ENCODE data around the gene UBAC1. TPM values are rescaled to one million over a fixed set of nuclear protein-coding genes. Genes with fewer than 3 reads are reported as not detected.

Gene UBAC1
- total and polyA plus RNA-seq, 10 of the 15 experiments (the other 5 are each of a cell fraction or from before 2014, with no cell fraction given), result 16.7 to 54.6 (median 38.5) TPM

DNA sequence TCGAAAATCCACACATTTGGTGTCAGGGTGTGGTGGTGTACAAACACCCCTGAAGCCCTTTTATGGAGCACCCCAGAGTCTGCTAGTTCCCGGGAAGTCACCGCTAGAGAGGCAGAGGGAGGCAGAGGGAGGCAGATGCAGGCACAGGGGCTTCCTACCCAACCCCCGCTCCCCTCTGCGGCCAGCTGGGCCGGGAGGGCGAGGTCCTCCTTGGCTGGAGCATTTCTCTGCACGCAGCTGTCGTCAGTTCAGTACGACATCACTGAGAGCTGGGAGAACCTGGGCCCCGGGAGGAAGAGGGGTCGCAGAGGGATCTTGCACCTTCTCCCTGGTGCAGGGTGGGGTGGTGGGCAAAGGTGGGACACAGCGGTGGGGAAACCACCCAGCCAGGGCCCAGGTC lies 15.8 kb upstream of the UBAC1 start:
- no TSS peak for BruUV-seq (replicated peaks)

DNA sequence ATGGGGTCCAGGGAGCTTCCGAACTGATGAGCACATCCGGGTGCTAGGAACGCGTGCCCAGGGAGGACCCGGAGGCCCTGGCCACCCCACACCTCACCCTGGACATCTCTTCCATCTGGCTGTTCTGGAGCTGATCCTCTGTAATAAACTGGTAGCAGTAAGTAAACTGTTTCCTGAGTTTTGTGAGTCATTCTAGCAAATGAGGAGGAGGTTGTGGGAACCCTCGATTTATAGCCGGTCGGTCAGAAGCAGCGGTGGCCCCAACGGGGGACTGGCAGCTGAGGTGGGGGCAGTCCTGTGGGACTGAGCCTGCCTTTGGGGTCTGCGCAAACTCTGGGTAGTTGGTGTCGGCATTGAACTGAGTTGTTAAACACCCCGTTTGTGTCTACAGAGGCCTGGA lies 15.4 kb upstream of the UBAC1 start:
- Histone ChIP-seq H2AFZ (ENCODE audit: control insufficient read depth, low read depth, low read length) (no peak overlapping the region), H3K27me3 (replicated peaks in 1 of 2; ENCODE audit: control insufficient read depth in 2 of 2, insufficient read depth in 2 of 2, low read length in 1 of 2) (no peaks in the 10 kb centered on the region; a peak in 1 of 4 replicates), H3K4me3 (no peak overlapping the region), H3K9ac (ENCODE audit: control insufficient read depth, insufficient read depth, low read length) (no peak overlapping the region), H3K9me3 (replicated peaks; ENCODE audit: control insufficient read depth, insufficient read depth, low read length) (no peaks in the 10 kb centered on the region), H3K36me3 (ENCODE audit: control insufficient read depth in 2 of 2, insufficient read depth in 2 of 2, low read length in 1 of 2) (no peaks in the 10 kb centered on the region), H3K79me2 (ENCODE audit: control insufficient read depth, insufficient read depth, low read length) (no peaks in the 10 kb centered on the region), H3K27ac (ENCODE audit: control insufficient read depth, insufficient read depth) (no peak overlapping the region), H3K4me2 (ENCODE audit: control insufficient read depth, insufficient read depth) (no peak overlapping the region), H4K20me1 (ENCODE audit: control insufficient read depth, insufficient read depth) (no peaks in the 10 kb centered on the region), H3K4me1 (ENCODE audit: control insufficient read depth, insufficient read depth, low read length) (no peaks in the 10 kb centered on the region)
- WGBS (ENCODE audit: insufficient coverage, insufficient replicate concordance, low lambda C conversion rate, missing lambda C conversion rate), result 49% methylated on average over 13 of the region's 13 CpGs
- no TSS peak for BruUV-seq (replicated peaks)
- DNase-seq (ENCODE audit: low read depth, low spot score) (no peak), FAIRE-seq (no peak), ATAC-seq (no peak)
- in situ Hi-C loops (cut with MboI) (no loop called here), intact Hi-C loops (cut with micrococcal nuclease; ENCODE audit: unreplicated experiment) (no loop called here)
- RAD21 ChIA-PET (ENCODE audit: unreplicated experiment), result no interaction called here
- CTCF ChIA-PET, result no interaction called here
- POLR2A ChIA-PET, result no interaction called here
- SMC1A ChIA-PET (ENCODE audit: uncharacterized antibody, unreplicated experiment), result no interaction called here
- TF ChIP-seq, protein P1, sequence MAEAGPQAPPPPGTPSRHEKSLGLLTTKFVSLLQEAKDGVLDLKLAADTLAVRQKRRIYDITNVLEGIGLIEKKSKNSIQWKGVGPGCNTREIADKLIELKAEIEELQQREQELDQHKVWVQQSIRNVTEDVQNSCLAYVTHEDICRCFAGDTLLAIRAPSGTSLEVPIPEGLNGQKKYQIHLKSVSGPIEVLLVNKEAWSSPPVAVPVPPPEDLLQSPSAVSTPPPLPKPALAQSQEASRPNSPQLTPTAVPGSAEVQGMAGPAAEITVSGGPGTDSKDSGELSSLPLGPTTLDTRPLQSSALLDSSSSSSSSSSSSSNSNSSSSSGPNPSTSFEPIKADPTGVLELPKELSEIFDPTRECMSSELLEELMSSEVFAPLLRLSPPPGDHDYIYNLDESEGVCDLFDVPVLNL (IDR thresholded peaks at IDR 0.05; ENCODE audit: low read depth, low read length), result no peak
- TF ChIP-seq, protein P2, sequence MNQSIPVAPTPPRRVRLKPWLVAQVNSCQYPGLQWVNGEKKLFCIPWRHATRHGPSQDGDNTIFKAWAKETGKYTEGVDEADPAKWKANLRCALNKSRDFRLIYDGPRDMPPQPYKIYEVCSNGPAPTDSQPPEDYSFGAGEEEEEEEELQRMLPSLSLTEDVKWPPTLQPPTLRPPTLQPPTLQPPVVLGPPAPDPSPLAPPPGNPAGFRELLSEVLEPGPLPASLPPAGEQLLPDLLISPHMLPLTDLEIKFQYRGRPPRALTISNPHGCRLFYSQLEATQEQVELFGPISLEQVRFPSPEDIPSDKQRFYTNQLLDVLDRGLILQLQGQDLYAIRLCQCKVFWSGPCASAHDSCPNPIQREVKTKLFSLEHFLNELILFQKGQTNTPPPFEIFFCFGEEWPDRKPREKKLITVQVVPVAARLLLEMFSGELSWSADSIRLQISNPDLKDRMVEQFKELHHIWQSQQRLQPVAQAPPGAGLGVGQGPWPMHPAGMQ (IDR thresholded peaks at IDR 0.05; ENCODE audit: borderline replicate concordance), result no peak
- TF ChIP-seq PAX5 (IDR thresholded peaks at IDR 0.05; ENCODE audit: borderline replicate concordance, low read depth, low read length), result no peak
- TF ChIP-seq RAD21 (IDR thresholded peaks at IDR 0.05; ENCODE audit: insufficient read depth, low read depth, low read length), result no peak
- no peak for TF ChIP-seq ASH2L (IDR thresholded peaks at IDR 0.05; ENCODE audit: borderline replicate concordance, low read depth)
- TF ChIP-seq EED (IDR thresholded peaks at IDR 0.05; ENCODE audit: low read depth), result no peak
- TF ChIP-seq HDGF (IDR thresholded peaks at IDR 0.05), result no peak
- TF ChIP-seq, protein P3, sequence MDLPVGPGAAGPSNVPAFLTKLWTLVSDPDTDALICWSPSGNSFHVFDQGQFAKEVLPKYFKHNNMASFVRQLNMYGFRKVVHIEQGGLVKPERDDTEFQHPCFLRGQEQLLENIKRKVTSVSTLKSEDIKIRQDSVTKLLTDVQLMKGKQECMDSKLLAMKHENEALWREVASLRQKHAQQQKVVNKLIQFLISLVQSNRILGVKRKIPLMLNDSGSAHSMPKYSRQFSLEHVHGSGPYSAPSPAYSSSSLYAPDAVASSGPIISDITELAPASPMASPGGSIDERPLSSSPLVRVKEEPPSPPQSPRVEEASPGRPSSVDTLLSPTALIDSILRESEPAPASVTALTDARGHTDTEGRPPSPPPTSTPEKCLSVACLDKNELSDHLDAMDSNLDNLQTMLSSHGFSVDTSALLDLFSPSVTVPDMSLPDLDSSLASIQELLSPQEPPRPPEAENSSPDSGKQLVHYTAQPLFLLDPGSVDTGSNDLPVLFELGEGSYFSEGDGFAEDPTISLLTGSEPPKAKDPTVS (IDR thresholded peaks at IDR 0.05; ENCODE audit: low read depth, low read length), result no peak
- no peak for TF ChIP-seq NBN (IDR thresholded peaks at IDR 0.05)
- TF ChIP-seq STAT3 (IDR thresholded peaks at IDR 0.05; ENCODE audit: low read depth, low read length), result no peak
- TF ChIP-seq, protein P4, sequence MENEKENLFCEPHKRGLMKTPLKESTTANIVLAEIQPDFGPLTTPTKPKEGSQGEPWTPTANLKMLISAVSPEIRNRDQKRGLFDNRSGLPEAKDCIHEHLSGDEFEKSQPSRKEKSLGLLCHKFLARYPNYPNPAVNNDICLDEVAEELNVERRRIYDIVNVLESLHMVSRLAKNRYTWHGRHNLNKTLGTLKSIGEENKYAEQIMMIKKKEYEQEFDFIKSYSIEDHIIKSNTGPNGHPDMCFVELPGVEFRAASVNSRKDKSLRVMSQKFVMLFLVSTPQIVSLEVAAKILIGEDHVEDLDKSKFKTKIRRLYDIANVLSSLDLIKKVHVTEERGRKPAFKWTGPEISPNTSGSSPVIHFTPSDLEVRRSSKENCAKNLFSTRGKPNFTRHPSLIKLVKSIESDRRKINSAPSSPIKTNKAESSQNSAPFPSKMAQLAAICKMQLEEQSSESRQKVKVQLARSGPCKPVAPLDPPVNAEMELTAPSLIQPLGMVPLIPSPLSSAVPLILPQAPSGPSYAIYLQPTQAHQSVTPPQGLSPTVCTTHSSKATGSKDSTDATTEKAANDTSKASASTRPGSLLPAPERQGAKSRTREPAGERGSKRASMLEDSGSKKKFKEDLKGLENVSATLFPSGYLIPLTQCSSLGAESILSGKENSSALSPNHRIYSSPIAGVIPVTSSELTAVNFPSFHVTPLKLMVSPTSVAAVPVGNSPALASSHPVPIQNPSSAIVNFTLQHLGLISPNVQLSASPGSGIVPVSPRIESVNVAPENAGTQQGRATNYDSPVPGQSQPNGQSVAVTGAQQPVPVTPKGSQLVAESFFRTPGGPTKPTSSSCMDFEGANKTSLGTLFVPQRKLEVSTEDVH (IDR thresholded peaks at IDR 0.05; ENCODE audit: low read depth, partially characterized antibody), result no peak

More for the DNA sequence above, 15.8 kb upstream of the UBAC1 start:
- RAD21 ChIA-PET (ENCODE audit: unreplicated experiment), result no interaction called here
- no peak overlapping the region for H3K27ac ChIP-seq (ENCODE audit: control insufficient read depth, insufficient read depth)
- SMC1A ChIA-PET (ENCODE audit: uncharacterized antibody, unreplicated experiment), result no interaction called here
- H3K79me2 ChIP-seq (ENCODE audit: control insufficient read depth, insufficient read depth, low read length), result no peaks in the 10 kb centered on the region
- no peak overlapping the region for H2AFZ ChIP-seq (ENCODE audit: control insufficient read depth, low read depth, low read length)
- no peaks in the 10 kb centered on the region for H3K36me3 ChIP-seq (ENCODE audit: control insufficient read depth in 2 of 2, insufficient read depth in 2 of 2, low read length in 1 of 2)
- no peak for ATAC-seq
- in situ Hi-C loops (cut with MboI), result no loop called here
- 63% methylated on average over 9 of the region's 13 CpGs for WGBS (ENCODE audit: insufficient coverage, insufficient replicate concordance, low lambda C conversion rate, missing lambda C conversion rate)
- no peak overlapping the region for H3K4me3 ChIP-seq
- H3K9ac ChIP-seq (ENCODE audit: control insufficient read depth, insufficient read depth, low read length), result no peak overlapping the region
- H3K4me1 ChIP-seq (ENCODE audit: control insufficient read depth, insufficient read depth, low read length), result no peaks in the 10 kb centered on the region
- FAIRE-seq, result no peak
- POLR2A ChIA-PET, result no interaction called here
- no peaks in the 10 kb centered on the region for H4K20me1 ChIP-seq (ENCODE audit: control insufficient read depth, insufficient read depth)
- no peak for TF ChIP-seq GABPA (IDR thresholded peaks at IDR 0.05; ENCODE audit: low read depth)
- TF ChIP-seq EED (IDR thresholded peaks at IDR 0.05; ENCODE audit: low read depth), result no peak
- TF ChIP-seq EGR1 (IDR thresholded peaks at IDR 0.05; ENCODE audit: borderline replicate concordance in 1 of 2, low read depth in 2 of 2, low read length in 2 of 2), result no peak
- no peak for DNase-seq (ENCODE audit: low read depth, low spot score)
- H3K27me3 ChIP-seq (replicated peaks in 1 of 2; ENCODE audit: control insufficient read depth in 2 of 2, insufficient read depth in 2 of 2, low read length in 1 of 2), result no peaks in the 10 kb centered on the region; a peak in 1 of 4 replicates
- intact Hi-C loops (cut with micrococcal nuclease; ENCODE audit: unreplicated experiment), result no loop called here
- H3K9me3 ChIP-seq (replicated peaks; ENCODE audit: control insufficient read depth, insufficient read depth, low read length), result no peaks in the 10 kb centered on the region
- no peak overlapping the region for H3K4me2 ChIP-seq (ENCODE audit: control insufficient read depth, insufficient read depth)
- CTCF ChIA-PET, result no interaction called here
